Endothelial cell (in vitro differentiated cells): ENCODE measurements around the gene TRIM56. TPM values are rescaled to one million over a fixed set of nuclear protein-coding genes. Genes with fewer than 3 reads are reported as not detected.
A peak's percentile ranks its signal among the peaks of the same experiment; 100 is the strongest.

Experiments used
- DNase-seq: peaks from one replicate; pipeline ENCODE4 v3.0.0; 2021; ENCODE audit warnings: low spot score
- H3K27ac Mint-ChIP-seq: one replicate; pipeline ENCODE4 v1.8.0; 2021; ENCODE audit warnings: mixed read lengths, inconsistent platforms; ENCODE audit not compliant: unreplicated experiment
- H3K27me3 Mint-ChIP-seq: one replicate; pipeline ENCODE4 v1.8.0; 2021; ENCODE audit warnings: mild to moderate bottlenecking, moderate library complexity, mixed read lengths, inconsistent platforms; ENCODE audit not compliant: unreplicated experiment
- H3K36me3 Mint-ChIP-seq: one replicate; pipeline ENCODE4 v1.8.0; 2021; ENCODE audit warnings: mild to moderate bottlenecking, low read depth, mixed read lengths, inconsistent platforms; ENCODE audit not compliant: unreplicated experiment
- H3K4me1 Mint-ChIP-seq: one replicate; pipeline ENCODE4 v1.8.0; 2021; ENCODE audit warnings: mild to moderate bottlenecking, mixed read lengths, inconsistent platforms; ENCODE audit not compliant: unreplicated experiment
- H3K4me3 Mint-ChIP-seq: one replicate; pipeline ENCODE4 v1.8.0; 2021; ENCODE audit warnings: mild to moderate bottlenecking, mixed read lengths, inconsistent platforms; ENCODE audit not compliant: unreplicated experiment
- H3K9me3 Mint-ChIP-seq: one replicate; pipeline ENCODE4 v1.8.0; 2021; ENCODE audit warnings: mixed read lengths, inconsistent platforms; ENCODE audit not compliant: unreplicated experiment
- CTCF ChIP-seq: fragments of 200-600 bp; sonication (generic); IDR thresholded peaks from one replicate; pipeline ENCODE4 v1.5.0; 2021; ENCODE audit warnings: antibody characterized with exemption; ENCODE audit not compliant: unreplicated experiment
- total RNA-seq: library from RNA; stranded (reverse); fragmentation: NEBNext Ultra II Directional; extraction: Animal tissue kit (Norgen Biotek cat#: 25700); gene quantifications from one replicate; pipeline ENCODE4 v1.2.1, GENCODE V29; 2021; ENCODE audit not compliant: unreplicated experiment

Gene TRIM56
- total RNA-seq, 1 donor from 2014 or later: 5.3 TPM

DNA sequence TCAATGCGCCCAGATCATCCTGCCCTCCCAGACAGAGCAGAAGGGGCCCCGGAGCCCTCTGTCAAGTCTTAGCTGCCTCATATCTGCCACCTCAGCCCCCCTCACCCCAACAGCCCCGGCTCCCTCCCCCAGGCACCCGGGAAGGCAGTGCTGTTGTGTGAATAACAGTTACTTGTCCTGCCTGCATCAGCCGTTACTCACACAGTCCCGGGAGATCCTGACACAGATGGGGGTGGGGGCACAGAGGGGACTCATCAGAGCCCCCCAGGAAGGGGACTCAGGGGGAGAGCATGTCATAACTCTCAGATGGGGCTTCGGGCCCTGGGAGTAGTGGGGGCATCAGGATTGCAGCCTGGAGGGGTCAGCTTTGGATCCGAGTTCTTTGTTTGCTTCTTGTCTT, 29.2 kb downstream of the TRIM56 start:
- DNase-seq: no peak
- no peak overlapping the region for H3K4me3 Mint-ChIP-seq
- no peaks in the 10 kb centered on the region for H3K9me3 Mint-ChIP-seq
- no peaks in the 10 kb centered on the region for H3K36me3 Mint-ChIP-seq
- H3K27me3 Mint-ChIP-seq: peaks cover 4% of the 10 kb centered on the region
- no peak for TF ChIP-seq CTCF
- no peak overlapping the region for H3K27ac Mint-ChIP-seq
- no peaks in the 10 kb centered on the region for H3K4me1 Mint-ChIP-seq

DNA sequence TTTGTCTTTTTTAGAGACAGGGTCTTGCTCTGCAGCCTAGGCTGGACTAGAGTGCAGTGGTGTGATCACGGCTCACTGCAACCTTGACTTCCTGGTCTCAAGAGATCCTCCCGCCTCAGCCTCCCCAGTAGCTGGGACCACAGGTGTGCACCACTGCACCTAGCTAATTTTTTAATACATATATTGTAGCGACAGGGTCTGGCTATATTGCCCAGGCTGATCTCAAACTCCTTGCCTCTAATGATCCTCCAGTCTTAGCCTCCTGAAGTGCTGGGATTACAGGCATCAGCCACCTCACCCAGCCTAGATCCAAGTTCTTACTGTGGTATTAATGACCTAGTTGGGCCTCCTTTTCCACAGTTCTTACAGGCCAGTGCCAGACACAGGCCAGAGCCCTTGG, 29.9 kb downstream of the TRIM56 start:
- no peaks in the 10 kb centered on the region for H3K36me3 Mint-ChIP-seq
- no peak for TF ChIP-seq CTCF

GRCh38 chr7:101116898-101117297, 31.6 kb downstream of the TRIM56 start:
- Mint-ChIP-seq H3K27me3 (peaks cover 2% of the 10 kb centered on the region), H3K27ac (no peak overlapping the region), H3K9me3 (no peaks in the 10 kb centered on the region), H3K36me3 (no peaks in the 10 kb centered on the region), H3K4me3 (no peak overlapping the region), H3K4me1 (peaks cover under 1% of the 10 kb centered on the region)
- DNase-seq: no peak
- TF ChIP-seq CTCF: no peak

More for the DNA sequence above, 29.9 kb downstream of the TRIM56 start:
- H3K9me3 Mint-ChIP-seq: no peaks in the 10 kb centered on the region
- no peaks in the 10 kb centered on the region for H3K4me1 Mint-ChIP-seq
- no peak overlapping the region for H3K4me3 Mint-ChIP-seq
- DNase-seq: no peak
- H3K27ac Mint-ChIP-seq: no peak overlapping the region
- peaks cover 4% of the 10 kb centered on the region for H3K27me3 Mint-ChIP-seq

DNA sequence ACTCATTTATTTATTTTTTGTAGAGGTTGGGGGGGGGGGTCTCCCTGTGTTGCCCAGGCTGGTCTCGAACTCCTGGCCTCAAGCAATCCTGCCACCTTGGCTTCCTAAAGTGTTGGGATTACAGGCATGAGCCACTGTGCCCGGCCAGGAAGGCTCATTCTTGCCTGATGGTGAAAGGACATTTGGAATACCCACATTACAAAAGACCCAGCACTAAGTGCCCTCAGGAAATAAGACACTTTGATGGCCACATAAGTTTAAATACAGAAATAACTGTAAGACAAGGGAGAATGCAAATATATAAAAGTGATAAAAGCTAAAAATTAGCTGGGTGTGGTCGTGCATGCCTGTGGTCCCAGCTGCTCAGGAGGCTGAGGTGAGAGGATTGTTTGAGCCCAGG, 33.6 kb downstream of the TRIM56 start:
- H3K4me3 Mint-ChIP-seq: no peak overlapping the region
- H3K4me1 Mint-ChIP-seq: peaks cover 8% of the 10 kb centered on the region
- TF ChIP-seq CTCF: no peak

GRCh38 chr7:101119876-101120275, 34.6 kb downstream of the TRIM56 start:
- TF ChIP-seq CTCF: no peak
- Mint-ChIP-seq H3K27me3 (peaks cover 8% of the 10 kb centered on the region), H3K4me3 (peak overlapping the region; percentile 47), H3K4me1 (peaks cover 14% of the 10 kb centered on the region), H3K9me3 (no peaks in the 10 kb centered on the region), H3K36me3 (no peaks in the 10 kb centered on the region), H3K27ac (no peak overlapping the region)
- no peak for DNase-seq

More for the DNA sequence above, 33.6 kb downstream of the TRIM56 start:
- Mint-ChIP-seq H3K27me3 (peaks cover 7% of the 10 kb centered on the region), H3K27ac (no peak overlapping the region), H3K36me3 (no peaks in the 10 kb centered on the region), H3K9me3 (no peaks in the 10 kb centered on the region)
- DNase-seq: no peak
